K562 (cell line): ENCODE data around the gene MAP3K7CL. TPM values are rescaled to one million over a fixed set of nuclear protein-coding genes. Genes with fewer than 3 reads are reported as not detected.
A peak's percentile ranks its signal among the peaks of the same experiment; 100 is the strongest.
"Not testable (repeated sequence)": the region's sequence is repeated elsewhere in the genome, so short reads cannot be mapped to it uniquely, and the experiment has no call there.

Source experiments
- ARID1B ChIP-seq: fragments of 450-650 bp; IDR thresholded peaks from 2 replicates; pipeline ENCODE4 v1.6.1; 2016; ENCODE audit warnings: antibody characterized with exemption, mild to moderate bottlenecking, inconsistent platforms
- ATF3 ChIP-seq, 2 experiments: fragments of 450-650 bp in 1 of 2; sonication (generic) in 1 of 2; formaldehyde crosslinking in 1 of 2; IDR thresholded peaks in 1 of 2; conservative IDR thresholded peaks in 1 of 2; 2 replicates each; pipeline versions ENCODE4 v1.6.1 to v1.8.1; 2016 to 2023; ENCODE audit warnings: mild to moderate bottlenecking in 2 of 2, moderate library complexity in 2 of 2, inconsistent platforms in 1 of 2, missing genetic modification reagents in 1 of 2
- CBFA2T3 ChIP-seq: fragments of 450-650 bp; IDR thresholded peaks from 2 replicates; pipeline ENCODE4 v1.6.1; 2017
- DPF2 ChIP-seq: fragments of 450-650 bp; IDR thresholded peaks from 2 replicates; pipeline ENCODE4 v1.6.1; 2016
- LEF1 ChIP-seq: fragments of 450-650 bp; IDR thresholded peaks from 2 replicates; pipeline ENCODE4 v1.6.1; 2016; ENCODE audit warnings: mild to moderate bottlenecking
- MAFF ChIP-seq: IDR thresholded peaks from 2 replicates; pipeline ENCODE4 v1.6.1; 2012; ENCODE audit warnings: low read length, improper control_type of control experiment
- MAFG ChIP-seq: fragments of 450-650 bp; conservative IDR thresholded peaks from 2 replicates; pipeline ENCODE4 v1.6.1; 2016; ENCODE audit warnings: missing genetic modification characterization, missing compliant biosample characterization
- MAFK ChIP-seq: IDR thresholded peaks from 2 replicates; pipeline ENCODE4 v1.6.1; 2011; ENCODE audit warnings: low read length, improper control_type of control experiment
- NFE2 ChIP-seq: IDR thresholded peaks from 2 replicates; pipeline ENCODE4 v1.6.1; 2014; ENCODE audit warnings: antibody characterized with exemption, low read depth
- SMARCE1 ChIP-seq: fragments of 450-650 bp; IDR thresholded peaks from 2 replicates; pipeline ENCODE4 v1.7.1; 2016; ENCODE audit warnings: mild to moderate bottlenecking
- TEAD4 ChIP-seq, 2 experiments: sonication (generic) in 1 of 2; formaldehyde crosslinking in 1 of 2; IDR thresholded peaks; 2 replicates each; pipeline versions ENCODE4 v1.6.1 to v1.8.0; 2012 to 2022; ENCODE audit warnings: borderline replicate concordance in 1 of 2, inconsistent platforms in 1 of 2, low read length in 1 of 2, mild to moderate bottlenecking in 1 of 2, missing genetic modification reagents in 1 of 2
- ZNF316 ChIP-seq: fragments of 450-650 bp; IDR thresholded peaks from 2 replicates; pipeline ENCODE4 v1.6.1; 2016
- polyA plus RNA-seq, 8 experiments: library from polyadenylated mRNA; depleted of rRNA in 4 of 8; stranded (reverse) in 5 of 8; unstranded in 3 of 8; fragments of >200 nt; fragmentation: Nextera tagmentation in 2 of 8; fragmentation: Illumina TruSeq in 1 of 8; extraction: Ambion mirVana in 2 of 8; extraction: Trizol in 1 of 8; gene quantifications; 2 replicates each; pipeline versions ENCODE4 v1.2.1 to v1.2.3, GENCODE V29; 2011 to 2014; ENCODE audit warnings: inconsistent platforms in 1 of 8, missing spikeins in 1 of 8
- total RNA-seq, 7 experiments: library from RNA; depleted of rRNA in 6 of 7; stranded (reverse); fragments of >200 nt in 6 of 7; fragmentation: Illumina TruSeq in 2 of 7; extraction: Trizol in 2 of 7; gene quantifications; 2 replicates each; pipeline versions ENCODE4 v1.2.1 to v1.2.3, GENCODE V29; 2011 to 2021; ENCODE audit warnings: low replicate concordance in 1 of 7

MAP3K7CL gene
- total and polyA plus RNA-seq, 9 of the 15 experiments (the other 6 are each of a cell fraction or from before 2014, with no cell fraction given) = 0.13 to 0.15 (median 0.14) TPM; not detected in 6

DNA sequence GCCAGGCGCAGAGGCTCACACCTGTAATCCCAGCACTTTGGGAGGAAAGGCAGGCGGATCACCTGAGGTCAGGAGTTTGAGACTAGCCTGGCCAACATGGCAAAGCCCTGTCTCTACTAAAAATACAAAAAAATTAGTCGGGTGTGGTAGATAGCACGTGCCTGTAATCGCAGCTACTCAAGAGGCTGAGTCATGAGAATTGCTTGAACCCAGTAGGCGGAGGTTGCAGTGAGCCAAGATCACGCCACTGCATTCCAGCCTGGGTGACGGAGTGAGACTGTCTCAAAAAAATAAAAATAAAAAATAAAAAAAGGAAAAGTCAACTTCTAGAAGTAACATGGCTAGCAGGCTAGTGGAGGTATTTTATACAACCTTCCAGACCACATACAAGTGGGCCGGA, 32.4 kb downstream of the MAP3K7CL start (continued):
- TF ChIP-seq SMARCE1 (peak; percentile 66), ARID1B (peak; percentile 78), MAFK (peak; percentile 38; the same call in 1 of the 2 replicates), MAFG (tag) (peak; percentile 83), ZNF316 (peak; percentile 92), LEF1 (0 out of 2 replicates have a peak, but pooled peaks have one; percentile 20), CBFA2T3 (peak; percentile 66), TEAD4 (IDR thresholded peaks at IDR 0.05; ENCODE audit: low read length) (peak; percentile 57; the same call in 1 of the 2 replicates), NFE2 (peak; percentile 71), DPF2 (peak; percentile 81), ATF3 (IDR thresholded peaks at IDR 0.05) (peak; percentile 72), MAFF (peak; percentile 32; the same call in 1 of the 2 replicates)
- TF ChIP-seq TEAD4 (CRISPR knock-in tag; IDR thresholded peaks at IDR 0.05; ENCODE audit: borderline replicate concordance); ATF3 (CRISPR knock-in tag; conservative IDR thresholded peaks at IDR 0.05): not testable (repeated sequence)
